ENCODE measurements around the gene SSU72. TPM values are rescaled to one million over a fixed set of nuclear protein-coding genes. Genes with fewer than 3 reads are reported as not detected.

SSU72 gene
- polyA plus RNA-seq, 1 donor (not counting 4 experiments of a cell fraction or from before 2014, with no cell fraction given): 79.7 TPM

DNA sequence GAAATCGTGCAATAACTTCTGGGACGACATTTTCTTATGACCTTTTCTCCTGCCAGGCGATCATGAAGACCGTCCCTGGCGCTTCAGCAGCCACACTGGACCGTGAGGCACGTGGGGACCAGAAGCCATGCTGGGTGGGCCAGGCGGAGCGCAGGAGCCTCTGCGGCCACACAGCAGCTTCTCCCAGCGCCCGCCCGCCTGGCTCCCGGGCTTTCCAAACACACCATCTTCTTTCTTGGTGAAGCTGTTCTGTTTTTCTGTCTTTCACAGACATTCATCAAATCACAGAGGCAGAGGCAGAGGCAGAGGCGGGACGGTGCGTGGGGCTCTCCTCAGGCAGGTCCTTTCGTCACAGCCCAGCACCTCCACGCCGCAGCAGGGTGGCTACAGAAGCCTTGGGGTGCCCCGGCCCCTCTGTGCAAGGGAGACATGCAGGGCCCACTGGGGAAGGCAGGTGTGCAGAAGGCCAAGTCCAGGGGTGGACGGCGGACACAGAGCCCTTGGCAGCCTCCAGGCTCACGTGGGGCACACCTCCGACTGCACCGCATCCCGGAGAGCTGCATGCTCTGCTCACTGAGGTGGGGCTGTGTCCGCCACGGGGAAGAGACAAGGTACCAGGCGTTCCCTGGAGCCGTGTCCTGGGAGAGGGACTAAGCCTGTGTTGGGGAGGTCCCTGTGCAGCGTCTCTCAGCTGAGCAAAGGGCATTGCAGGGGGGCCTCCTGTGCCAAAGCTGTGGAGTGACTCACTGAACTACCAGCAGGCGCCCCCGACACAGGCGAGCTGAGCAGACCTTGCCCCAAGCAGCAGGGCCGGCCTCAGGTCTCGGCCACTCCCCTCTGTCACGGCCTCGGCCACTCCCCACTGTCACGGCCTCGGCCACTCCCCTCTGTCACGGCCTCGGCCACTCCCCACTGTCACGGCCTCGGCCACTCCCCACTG lies 31.6 kb downstream of the SSU72 start:
- Histone ChIP-seq H3K27me3 (ENCODE audit: control insufficient read depth, extremely low read depth, insufficient read depth, low read length) (no peaks in the 10 kb centered on the region), H3K9me3 (ENCODE audit: control insufficient read depth, low read depth, low read length) (no peaks in the 10 kb centered on the region), H2AFZ (ENCODE audit: control insufficient read depth, low read length) (no peak overlapping the region), H3K4me3 (ENCODE audit: control insufficient read depth in 2 of 3, extremely low read depth in 1 of 3, insufficient read depth in 2 of 3, low read depth in 1 of 3, low read length in 3 of 3) (no peak overlapping the region), H3K9ac (ENCODE audit: control insufficient read depth, extremely low read depth, insufficient read depth, low read length) (no peak overlapping the region), H3K4me1 (ENCODE audit: control insufficient read depth, extremely low read depth, insufficient read depth, low read length) (no peaks in the 10 kb centered on the region), H3K79me2 (ENCODE audit: control insufficient read depth, insufficient read depth, low read length) (peaks cover 2% of the 10 kb centered on the region), H3K36me3 (ENCODE audit: control insufficient read depth in 2 of 2, extremely low read depth in 1 of 2, insufficient read depth in 2 of 2, low read length in 2 of 2) (peaks cover 11 to 32% of the 10 kb centered on the region in 2 experiments), H3K27ac (ENCODE audit: control insufficient read depth, insufficient read depth, low read length) (no peak overlapping the region), H4K20me1 (ENCODE audit: control insufficient read depth, extremely low read depth, insufficient read depth, low read length) (no peaks in the 10 kb centered on the region), H3K4me2 (ENCODE audit: control insufficient read depth, extremely low read depth, insufficient read depth, low read depth, low read length) (no peak overlapping the region), H3K9me1 (ENCODE audit: control insufficient read depth, extremely low read depth, insufficient read depth, low read length) (no peaks in the 10 kb centered on the region)
- TF ChIP-seq EZH2 (IDR thresholded peaks at IDR 0.05; ENCODE audit: low read length) (no peak), CTCF (optimal IDR thresholded peaks at IDR 0.05 in 1 of 3, IDR thresholded peaks at IDR 0.05 in 1 of 3, conservative IDR thresholded peaks at IDR 0.05 in 1 of 3; ENCODE audit: extremely low read depth in 1 of 3, insufficient read depth in 2 of 3, low read length in 3 of 3) (no peak)
- dilution Hi-C loops (cut with MboI; ENCODE audit: extremely low pct_ligation_motif_present, low sequenced_read_pairs): no loop called here
- no peak for DNase-seq (ENCODE audit: low read depth, low spot score)
- no peak for FAIRE-seq

GRCh38 chr1:1541956-1542765 lies 32.5 kb downstream of the SSU72 start:
- H3K27me3 ChIP-seq (ENCODE audit: control insufficient read depth, extremely low read depth, insufficient read depth, low read length): no peaks in the 10 kb centered on the region

More at GRCh38 chr1:1541956-1542765, 32.5 kb downstream of the SSU72 start:
- Histone ChIP-seq H3K36me3 (ENCODE audit: control insufficient read depth in 2 of 2, extremely low read depth in 1 of 2, insufficient read depth in 2 of 2, low read length in 2 of 2) (peaks cover 11 to 27% of the 10 kb centered on the region in 2 experiments), H2AFZ (ENCODE audit: control insufficient read depth, low read length) (no peak overlapping the region), H3K9me1 (ENCODE audit: control insufficient read depth, extremely low read depth, insufficient read depth, low read length) (no peaks in the 10 kb centered on the region), H3K27ac (ENCODE audit: control insufficient read depth, insufficient read depth, low read length) (no peak overlapping the region), H3K9ac (ENCODE audit: control insufficient read depth, extremely low read depth, insufficient read depth, low read length) (no peak overlapping the region), H3K4me1 (ENCODE audit: control insufficient read depth, extremely low read depth, insufficient read depth, low read length) (no peaks in the 10 kb centered on the region), H3K4me2 (ENCODE audit: control insufficient read depth, extremely low read depth, insufficient read depth, low read depth, low read length) (no peak overlapping the region), H3K79me2 (ENCODE audit: control insufficient read depth, insufficient read depth, low read length) (no peaks in the 10 kb centered on the region), H3K4me3 (ENCODE audit: control insufficient read depth in 2 of 3, extremely low read depth in 1 of 3, insufficient read depth in 2 of 3, low read depth in 1 of 3, low read length in 3 of 3) (no peak overlapping the region), H3K9me3 (ENCODE audit: control insufficient read depth, low read depth, low read length) (no peaks in the 10 kb centered on the region), H4K20me1 (ENCODE audit: control insufficient read depth, extremely low read depth, insufficient read depth, low read length) (no peaks in the 10 kb centered on the region)
- dilution Hi-C loops (cut with MboI; ENCODE audit: extremely low pct_ligation_motif_present, low sequenced_read_pairs): no loop called here
- FAIRE-seq (no peak), DNase-seq (ENCODE audit: low read depth, low spot score) (no peak)
- TF ChIP-seq CTCF (optimal IDR thresholded peaks at IDR 0.05 in 1 of 3, IDR thresholded peaks at IDR 0.05 in 1 of 3, conservative IDR thresholded peaks at IDR 0.05 in 1 of 3; ENCODE audit: extremely low read depth in 1 of 3, insufficient read depth in 2 of 3, low read length in 3 of 3): no peak
- no peak for TF ChIP-seq EZH2 (IDR thresholded peaks at IDR 0.05; ENCODE audit: low read length)

All from keratinocyte (primary cell).